NCI-H1092 treated with DMSO at 0.1 percent for 48 hours (cell line): ENCODE results near the gene PDK2.
A peak's percentile ranks its signal among the peaks of the same experiment; 100 is the strongest.

ENCODE experiments used
- DNase-seq: peaks from one replicate; lab custom pipeline; 2025; lab: John Stamatoyannopoulos, UW

Gene PDK2

DNA sequence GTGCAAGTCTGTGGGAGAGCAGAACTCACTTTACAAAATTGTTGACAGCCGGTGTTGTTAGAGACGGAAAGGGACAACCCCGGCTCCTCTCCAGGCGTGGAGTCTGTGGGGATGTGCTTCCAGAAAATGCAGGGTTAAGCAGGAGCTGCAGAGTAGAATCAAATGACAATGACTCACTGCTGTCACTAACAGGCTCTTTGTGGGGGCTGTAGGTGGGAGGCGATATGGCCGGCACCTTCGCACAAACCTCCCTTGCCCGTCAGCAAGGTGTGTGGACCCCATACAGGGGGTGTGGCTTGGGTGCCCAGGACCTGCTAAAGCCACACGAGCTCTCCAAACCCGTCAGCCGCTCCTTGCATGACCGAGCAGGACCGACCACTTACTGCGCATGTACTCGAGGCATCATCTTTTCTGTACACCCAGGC is 5.8 kb downstream of the PDK2 start:
- DNase-seq, result no peak

DNA sequence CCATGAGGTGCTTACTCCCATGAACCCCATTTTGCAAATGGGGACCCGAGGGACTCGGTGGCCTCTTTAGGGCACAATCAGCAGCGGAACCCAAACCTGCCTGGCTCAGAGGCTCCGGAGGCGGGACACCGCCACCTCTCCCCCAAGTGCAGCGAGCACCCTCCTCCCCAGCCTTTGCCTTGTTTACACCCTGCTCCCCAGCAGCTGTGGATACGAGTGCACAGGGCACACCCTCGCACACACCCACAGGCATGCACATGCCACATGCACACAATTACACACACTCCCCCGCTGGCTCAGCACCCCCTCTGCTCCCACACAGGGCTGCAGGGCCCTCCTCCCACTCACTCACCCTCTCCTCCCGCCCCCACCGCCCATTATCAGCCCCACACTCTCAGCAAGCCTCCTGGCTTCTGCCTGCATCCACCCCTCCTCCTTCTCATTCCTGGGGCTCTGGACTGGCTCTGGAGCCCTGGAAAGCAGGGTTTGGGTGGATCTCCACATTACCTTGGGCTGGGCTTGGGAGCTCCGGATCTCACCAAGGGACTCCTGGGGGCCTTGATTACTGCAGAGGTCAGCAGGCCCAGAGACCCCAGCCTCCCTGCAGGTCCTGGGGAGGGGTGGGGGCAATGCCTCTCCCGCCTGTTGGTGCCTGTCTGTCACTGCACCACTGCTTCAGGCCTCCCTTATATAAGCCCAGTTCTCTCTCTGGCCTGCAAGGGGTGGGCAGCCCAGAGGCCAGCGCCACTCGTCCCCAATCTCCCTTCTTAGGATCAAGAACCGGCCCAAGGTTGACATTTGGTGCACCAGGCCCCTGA is 6.4 kb downstream of the PDK2 start:
- DNase-seq, result no peak

DNA sequence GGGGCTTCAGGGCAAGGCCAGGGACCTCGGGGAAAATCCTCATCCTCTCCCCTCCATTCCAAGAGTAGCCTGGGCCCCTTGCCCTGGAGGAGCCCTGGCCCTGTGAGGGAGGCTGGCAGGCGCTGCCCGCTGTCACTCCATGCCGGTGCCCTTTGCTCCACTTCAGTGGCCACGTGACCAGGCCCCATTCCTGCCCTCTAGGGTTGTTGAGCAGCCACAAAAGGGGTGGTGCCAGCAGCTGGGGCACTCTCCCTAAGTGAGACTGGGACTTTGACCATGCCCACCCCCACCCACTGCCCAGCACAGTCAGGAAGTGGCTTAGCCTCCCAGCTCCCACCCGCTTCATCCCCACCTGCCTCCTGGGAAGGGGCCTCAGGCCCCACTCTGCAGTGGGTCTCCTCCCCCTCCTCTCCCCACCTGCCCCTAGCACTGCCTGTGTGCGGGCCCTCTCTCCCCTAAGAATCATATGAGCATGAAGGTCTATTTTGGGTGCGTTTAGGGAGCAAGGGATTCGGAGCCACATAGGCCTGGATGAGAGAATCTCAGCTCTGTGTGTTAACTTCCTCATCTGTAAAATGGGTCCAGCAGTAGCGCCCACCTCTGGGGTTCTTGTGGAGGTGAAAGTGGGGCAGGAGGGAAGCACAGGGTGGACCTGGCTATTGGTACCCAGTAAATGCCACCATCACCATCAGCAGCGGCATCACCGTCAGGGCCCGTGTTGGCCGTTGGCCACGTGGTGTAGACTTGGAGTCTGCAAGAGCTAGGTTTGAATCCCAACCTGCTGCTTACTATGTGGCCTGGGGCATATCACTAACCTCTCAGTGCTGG is 7.2 kb downstream of the PDK2 start:
- no peak for DNase-seq

DNA sequence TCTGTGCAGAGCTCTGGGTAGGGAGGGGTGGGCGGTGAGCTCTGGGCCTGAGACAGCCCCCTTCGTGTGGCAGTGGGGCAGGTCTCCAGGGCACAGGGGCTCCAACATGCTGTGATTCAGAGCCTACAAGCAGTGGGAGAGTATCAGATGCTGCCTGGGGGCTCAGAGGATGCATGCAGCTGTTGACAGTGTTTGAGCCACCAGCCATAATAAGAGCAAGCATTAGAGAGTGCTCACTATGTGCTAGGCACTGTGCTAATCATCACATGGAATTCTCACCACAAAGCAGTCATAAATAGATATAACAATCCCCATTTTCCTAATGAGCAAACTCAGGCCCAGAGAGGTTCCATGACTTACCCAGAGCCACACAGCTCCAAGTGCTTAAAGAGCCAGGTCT is 8.1 kb downstream of the PDK2 start:
- no peak for DNase-seq

DNA sequence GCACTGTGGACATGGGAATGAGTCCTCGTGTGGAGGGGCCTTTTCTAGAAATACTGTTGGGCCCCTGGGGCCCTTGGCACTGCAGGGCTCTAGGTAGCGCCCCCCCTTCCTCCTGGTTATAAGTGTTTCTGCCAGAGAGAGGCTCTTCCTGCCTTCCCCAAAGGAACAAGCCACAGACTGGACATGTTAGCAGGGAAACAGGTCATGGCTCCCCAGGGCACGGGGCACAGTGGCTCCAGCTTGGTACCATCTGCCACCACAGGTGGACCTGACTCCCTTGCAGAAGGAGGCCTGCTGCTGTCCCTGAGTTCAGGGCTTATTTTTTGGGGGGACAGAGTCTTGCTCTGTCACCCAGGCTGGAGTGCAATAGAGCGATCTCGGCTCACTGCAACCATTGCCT is 8.8 kb downstream of the PDK2 start:
- no peak for DNase-seq

DNA sequence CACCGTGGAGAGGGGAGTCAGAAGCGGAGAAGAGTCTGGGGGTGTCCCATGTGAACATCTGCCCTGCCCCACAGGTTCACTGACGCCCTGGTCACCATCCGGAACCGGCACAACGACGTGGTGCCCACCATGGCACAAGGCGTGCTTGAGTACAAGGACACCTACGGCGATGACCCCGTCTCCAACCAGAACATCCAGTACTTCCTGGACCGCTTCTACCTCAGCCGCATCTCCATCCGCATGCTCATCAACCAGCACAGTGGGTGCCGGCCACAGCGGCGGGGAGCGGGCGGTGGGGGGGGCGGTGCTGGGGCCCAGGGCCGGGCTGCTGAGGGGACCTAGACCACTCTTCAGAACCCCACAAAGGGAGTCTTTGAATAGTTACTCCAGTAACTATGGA is 10.7 kb downstream of the PDK2 start:
- no peak for DNase-seq

DNA sequence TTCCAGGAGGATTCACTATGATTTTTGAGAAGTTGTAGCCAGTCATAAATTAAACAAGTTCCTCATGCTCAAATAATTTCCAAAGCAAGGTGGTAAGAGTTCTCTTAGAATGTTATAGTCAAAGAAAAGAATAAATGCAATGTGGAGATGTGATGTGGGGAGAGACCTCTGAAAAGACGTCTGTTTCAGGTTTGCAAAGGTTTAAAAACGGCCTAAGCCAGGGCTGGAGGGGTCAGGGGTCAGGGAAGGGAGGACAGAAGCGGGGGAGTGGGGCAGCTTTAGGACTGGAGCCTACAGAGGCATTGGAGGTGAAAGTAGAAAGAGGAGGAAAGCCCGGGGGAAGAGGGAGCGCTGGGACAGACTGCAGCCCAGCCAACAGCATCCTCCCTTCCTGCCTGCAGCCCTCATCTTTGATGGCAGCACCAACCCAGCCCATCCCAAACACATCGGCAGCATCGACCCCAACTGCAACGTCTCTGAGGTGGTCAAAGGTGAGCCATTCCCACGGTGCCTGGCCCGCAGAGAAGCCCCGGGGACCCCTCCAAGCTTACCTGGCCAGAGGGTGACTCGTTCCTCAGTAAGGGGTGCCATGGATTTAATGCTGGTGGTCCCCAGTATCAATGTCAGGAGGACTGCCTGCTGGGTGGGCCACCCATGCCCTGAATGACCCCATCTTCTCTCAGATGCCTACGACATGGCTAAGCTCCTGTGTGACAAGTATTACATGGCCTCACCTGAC is 11.4 kb downstream of the PDK2 start:
- no peak for DNase-seq

DNA sequence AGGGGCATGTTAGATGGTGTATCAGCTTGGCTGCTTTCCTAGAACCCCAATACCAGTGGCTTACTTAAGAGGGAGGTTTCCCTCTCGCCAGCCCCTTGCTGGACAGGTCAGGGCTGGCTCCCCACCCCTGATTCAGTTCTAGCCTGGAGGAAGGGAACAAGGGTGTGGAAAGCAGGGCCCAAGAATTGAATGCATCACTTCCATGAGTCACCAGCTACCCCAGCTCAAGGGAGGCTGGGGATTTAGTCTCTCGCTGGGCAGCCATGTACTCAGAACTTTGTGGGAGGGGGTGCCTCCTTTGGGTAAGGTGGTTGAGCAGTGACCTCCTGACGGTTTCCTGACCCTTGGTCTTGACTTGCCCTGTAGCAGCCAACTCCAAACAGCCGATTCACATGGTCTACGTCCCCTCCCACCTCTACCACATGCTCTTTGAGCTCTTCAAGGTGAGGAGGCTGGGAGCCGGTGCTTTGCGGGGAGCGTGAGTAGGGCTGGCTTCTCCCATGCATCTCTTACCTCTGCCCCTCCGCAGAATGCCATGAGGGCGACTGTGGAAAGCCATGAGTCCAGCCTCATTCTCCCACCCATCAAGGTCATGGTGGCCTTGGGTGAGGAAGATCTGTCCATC is 12.8 kb downstream of the PDK2 start:
- DNase-seq, result no peak

DNA sequence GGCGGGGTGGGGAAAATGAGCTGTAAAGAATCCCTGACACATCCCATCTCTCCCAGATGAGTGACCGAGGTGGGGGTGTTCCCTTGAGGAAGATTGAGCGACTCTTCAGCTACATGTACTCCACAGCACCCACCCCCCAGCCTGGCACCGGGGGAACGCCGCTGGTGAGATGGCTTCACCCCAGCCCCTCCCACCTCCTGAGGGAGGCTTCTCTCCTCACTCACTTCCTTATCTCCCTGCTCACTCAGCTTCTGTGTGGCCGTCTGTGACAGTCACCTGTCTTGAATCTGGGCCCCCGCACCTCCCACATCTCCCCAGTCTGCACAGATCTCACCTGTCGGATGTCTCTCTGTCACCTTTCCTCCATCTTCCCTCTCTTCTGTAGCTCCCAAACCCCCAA is 13.4 kb downstream of the PDK2 start:
- DNase-seq, result no peak

DNA sequence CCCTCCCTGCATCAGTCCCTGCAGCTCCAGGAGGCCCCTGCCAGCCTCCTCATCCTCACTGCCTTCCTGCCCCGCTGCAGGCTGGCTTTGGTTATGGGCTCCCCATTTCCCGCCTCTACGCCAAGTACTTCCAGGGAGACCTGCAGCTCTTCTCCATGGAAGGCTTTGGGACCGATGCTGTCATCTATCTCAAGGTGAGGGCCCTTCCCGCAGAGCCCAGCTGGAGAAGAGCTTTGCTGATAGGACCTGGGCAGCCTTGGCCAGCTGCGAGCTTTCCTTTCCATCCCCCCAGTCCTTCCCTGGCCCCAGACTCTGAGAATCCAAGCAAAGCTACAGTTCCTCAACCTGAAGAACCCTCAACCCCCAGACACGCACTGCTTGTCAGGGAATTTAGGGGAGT is 14.1 kb downstream of the PDK2 start:
- no peak for DNase-seq

DNA sequence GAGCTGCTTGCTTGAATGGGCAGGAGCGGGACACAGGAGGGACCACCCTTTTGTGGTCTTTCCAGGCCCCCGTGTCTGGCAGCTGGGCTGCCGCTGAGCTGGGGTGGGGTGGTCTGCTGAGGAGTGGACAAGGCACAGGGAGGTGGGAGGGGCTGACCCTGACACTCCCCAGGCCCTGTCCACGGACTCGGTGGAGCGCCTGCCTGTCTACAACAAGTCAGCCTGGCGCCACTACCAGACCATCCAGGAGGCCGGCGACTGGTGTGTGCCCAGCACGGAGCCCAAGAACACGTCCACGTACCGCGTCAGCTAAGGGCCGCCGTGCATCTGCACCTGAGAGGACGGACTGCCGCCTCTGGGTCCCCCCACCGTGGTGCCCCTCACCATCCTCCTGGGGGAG is 14.6 kb downstream of the PDK2 start:
- DNase-seq, result no peak

DNA sequence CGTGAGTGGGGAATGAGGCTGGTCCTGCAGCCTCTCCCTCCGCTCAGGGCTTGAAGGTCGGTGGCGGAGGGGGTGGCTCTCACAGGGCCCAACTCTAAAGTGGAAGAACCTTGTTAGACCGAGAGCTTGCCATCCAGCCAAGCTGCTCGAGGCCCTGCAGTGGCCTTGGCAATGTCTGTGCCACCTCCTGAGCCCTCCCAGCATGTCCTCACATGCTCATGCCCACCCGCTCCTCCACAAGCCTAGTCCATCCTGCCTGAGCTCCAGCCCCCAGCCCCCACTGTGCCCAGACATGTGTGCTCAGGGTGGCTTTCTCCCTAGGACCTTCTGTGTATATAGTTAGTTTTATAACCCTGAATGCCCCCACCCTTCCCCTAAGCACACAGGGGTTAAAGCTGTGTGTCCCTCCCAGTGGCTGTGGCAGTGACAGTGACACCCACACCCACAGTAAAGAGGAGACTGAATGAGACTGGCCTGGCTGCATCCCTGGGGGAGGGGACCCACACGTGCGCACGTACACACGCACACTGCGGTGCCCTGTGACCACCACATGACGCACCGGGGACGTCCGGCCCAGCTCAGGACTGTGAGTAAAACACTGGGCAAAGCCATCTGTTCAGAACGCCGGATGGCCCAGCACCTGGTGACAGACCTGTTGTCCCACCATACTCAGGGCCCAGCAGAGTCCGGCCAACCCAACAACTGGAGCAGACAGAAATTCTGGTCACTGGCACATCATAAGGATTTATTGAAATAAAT is 15.6 kb downstream of the PDK2 start:
- DNase-seq, result no peak

DNA sequence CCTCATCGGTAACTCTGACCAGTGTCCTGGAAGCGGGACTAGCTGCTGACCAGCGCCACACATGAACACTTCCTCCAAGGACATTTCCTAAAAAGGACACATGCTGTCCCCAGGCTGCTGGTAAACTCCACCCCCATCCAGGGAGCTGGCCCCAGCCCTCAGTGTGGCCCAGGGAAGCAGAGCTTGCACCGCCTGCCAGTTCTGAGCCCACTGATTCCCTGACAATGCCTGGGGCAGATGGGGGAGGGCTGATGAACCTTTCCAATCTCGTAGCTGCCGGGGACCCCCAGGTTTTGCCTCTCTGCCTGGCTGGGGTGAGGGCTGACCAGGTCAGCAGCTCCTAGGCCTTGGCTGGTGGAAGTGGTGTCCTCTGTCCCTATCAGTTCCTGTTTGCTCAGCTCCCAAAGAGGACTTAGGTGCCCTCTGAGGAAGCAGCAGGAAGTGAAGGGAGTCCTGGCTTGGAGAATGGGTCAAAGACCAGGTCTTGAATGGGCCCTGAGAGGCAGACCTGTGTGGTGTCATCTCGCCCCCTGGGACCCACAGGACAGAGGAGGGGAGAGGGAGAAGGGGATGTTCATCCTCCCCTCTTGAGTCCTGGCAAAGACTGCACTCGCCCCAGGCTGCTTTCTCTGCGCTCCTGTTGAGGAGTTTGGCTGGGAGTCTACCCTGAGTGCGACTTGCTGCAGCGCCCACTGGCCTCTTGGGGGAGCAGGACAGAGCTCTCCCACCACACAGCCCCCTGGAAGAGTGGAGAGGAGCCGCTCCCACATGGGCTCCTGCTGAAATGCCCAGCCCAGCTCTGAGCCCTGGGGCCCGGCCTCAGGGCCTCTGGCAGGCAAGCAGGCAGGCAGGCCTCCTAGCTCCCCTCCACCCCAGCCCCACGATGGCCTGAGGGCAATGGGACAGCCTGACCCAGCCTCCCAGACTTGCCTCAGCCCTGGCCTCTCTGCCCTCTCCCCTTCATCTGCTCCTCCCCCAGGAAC is 16.8 kb downstream of the PDK2 start:
- no peak for DNase-seq

DNA sequence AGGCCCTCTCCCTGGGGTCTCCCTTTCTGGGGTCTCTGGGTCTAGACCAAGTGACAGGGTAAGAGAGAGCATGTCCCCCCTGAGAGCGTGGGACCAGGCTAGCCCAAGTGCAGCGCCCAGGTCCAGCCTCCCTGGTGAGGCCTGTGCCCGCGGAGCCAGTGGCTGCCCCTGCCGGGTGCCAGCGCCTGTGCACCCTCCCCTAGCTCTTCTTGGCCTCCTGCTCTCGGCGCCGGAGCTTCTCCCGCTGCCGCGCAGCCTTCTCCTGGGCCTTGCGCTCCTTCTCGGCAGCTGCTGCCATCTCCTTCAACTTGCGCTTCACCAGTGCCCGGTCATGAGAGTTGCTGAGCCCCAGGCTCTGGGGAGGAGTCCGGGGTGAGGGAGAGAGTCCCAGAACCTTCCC is 17.5 kb downstream of the PDK2 start:
- DNase-seq, result no peak

DNA sequence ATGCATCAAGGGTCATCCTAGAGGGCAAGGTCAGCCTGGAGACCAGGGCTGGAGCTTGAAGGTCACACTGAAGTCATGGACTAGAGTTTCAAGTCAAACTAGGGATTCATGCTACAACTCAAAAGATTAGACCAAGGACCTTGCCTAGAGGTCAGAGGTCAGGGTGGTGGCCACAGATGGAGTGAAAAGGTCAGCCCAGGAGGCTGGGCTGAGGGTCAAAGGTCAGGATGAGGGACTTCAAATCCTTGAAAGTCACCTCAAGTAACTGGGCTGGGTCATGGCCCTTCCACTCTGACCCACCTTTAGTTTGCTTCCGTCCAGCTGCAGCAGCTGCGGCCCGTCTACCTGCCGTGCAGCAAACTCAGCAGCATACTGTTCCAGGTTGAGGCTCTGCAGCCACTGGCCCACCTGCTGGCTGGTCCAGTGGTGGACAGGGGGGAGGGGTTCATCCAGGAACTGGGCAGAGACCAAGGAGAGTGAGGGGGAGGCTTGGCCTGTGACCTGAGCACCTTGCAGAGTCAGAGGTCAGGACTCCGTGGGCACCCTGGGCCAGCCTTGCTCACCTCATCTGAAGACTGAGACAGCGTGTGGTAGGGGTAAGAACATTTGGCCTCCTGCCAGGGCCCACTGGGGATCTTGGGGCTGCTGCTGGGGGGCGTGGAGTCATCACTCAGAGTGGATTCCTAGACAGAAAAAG is 18.6 kb downstream of the PDK2 start:
- DNase-seq, result no peak

DNA sequence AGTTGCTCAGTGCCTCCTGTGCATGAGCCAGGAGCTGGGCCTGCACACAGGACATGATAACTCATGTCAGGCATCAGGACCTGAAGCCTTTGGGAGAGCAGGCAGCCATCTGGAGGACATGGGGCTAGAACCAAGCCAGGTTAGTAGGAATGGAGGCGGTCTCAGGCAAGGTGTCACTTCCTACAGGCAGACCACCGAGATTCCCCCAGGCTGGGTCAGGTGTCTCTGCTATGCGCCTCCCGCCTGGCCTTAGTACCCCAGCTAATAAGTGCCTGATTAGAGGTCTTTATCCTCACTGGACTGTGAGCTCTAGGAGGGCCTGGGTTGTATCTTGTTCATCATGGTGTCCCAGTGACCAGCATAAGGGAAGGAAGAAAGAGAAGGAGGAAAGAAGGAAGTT is 19.2 kb downstream of the PDK2 start:
- DNase-seq, result no peak

DNA sequence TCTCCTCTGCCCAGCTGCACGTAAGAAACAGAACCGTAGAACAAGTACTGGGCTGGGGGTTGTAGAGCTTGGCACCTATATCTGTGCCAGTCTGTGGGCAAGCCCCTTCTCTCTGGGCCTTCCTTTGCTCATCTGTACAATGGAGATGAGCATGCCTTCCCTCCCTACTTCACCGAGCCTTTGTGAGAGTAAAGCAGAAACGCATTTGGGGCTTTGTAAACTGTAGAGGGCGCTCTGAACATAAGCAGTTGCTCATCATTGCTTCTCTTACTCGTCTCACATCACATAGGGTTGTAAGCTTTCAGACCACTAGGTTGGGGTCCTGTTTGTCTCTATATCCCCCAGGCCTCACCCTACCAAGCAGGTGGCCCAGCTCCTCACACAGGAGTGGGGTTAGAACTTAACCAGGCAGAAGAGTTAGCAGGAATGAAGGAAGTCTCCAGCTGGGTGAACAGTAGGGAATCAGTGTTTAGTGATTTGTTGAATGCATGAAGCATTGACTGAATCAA is 19.8 kb downstream of the PDK2 start:
- DNase-seq, result peak; percentile 47

DNA sequence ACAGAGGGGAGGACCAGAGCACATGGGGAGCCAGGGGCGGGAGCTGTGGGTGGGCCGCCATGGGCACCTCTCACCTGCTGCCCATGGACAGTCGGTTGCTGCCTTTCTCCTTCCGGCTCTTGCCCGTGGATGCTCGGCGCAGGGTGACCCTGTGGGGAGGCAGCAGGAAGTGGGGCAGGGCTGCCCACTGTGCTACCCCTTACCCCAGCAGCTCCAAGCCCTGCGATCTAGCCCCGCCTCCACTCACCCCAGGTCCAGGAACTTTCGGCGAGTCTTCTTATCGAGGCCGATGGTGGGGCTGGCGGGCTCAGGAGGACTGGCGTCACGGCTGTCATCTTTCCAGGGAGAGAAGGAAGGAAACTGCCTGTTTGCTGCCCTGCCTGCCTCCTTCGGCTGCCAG is 20.6 kb downstream of the PDK2 start:
- DNase-seq, result no peak
